Keratinocyte (primary cell): ENCODE results near the gene HK2. TPM values are rescaled to one million over a fixed set of nuclear protein-coding genes. Genes with fewer than 3 reads are reported as not detected.

ENCODE experiments used
- DNase-seq: peaks from one replicate; pipeline ENCODE4 v3.0.0-alpha.2; 2011; ENCODE audit warnings: low read depth, missing footprints, low spot score
- FAIRE-seq: peaks from 2 replicates; lab custom pipeline; 2011; peaks lifted over from hg19 to GRCh38; lab: Jason Lieb, UNC
- H2AFZ ChIP-seq: 2 replicates; pipeline ENCODE4 v1.6.0; 2012; ENCODE audit warnings: low read length, control low read depth, inconsistent platforms; ENCODE audit not compliant: control insufficient read depth
- H3K27ac ChIP-seq: 2 replicates; pipeline ENCODE4 v1.5.1; 2011; ENCODE audit warnings: low read length; ENCODE audit not compliant: control insufficient read depth, insufficient read depth
- H3K27me3 ChIP-seq: 3 replicates; pipeline ENCODE4 v1.6.0; 2011; ENCODE audit warnings: low read length; ENCODE audit not compliant: control insufficient read depth, insufficient read depth; ENCODE audit errors: extremely low read depth
- H3K36me3 ChIP-seq, 2 experiments: 2 replicates in 1 of 2; 3 replicates in 1 of 2; pipeline ENCODE4 v1.5.1; 2011; ENCODE audit warnings: low read length in 2 of 2, mild to moderate bottlenecking in 1 of 2; ENCODE audit not compliant: control insufficient read depth in 2 of 2, insufficient read depth in 2 of 2; ENCODE audit errors: extremely low read depth in 1 of 2
- H3K4me1 ChIP-seq: 3 replicates; pipeline ENCODE4 v1.5.1; 2011; ENCODE audit warnings: low read length; ENCODE audit not compliant: control insufficient read depth, insufficient read depth; ENCODE audit errors: extremely low read depth
- H3K4me2 ChIP-seq: 3 replicates; pipeline ENCODE4 v1.6.0; 2011; ENCODE audit warnings: low read depth, low read length; ENCODE audit not compliant: control insufficient read depth, insufficient read depth; ENCODE audit errors: extremely low read depth
- H3K4me3 ChIP-seq, 3 experiments: fragments of 200-600 bp in 1 of 3; sonication (generic) in 1 of 3; 2 replicates in 2 of 3; 3 replicates in 1 of 3; pipeline ENCODE4 v1.5.1; 2011 to 2016; ENCODE audit warnings: low read length in 3 of 3, mild to moderate bottlenecking in 3 of 3, control low read depth in 2 of 3, inconsistent platforms in 1 of 3, low read depth in 1 of 3, mixed read lengths in 1 of 3, mixed run types in 1 of 3, moderate library complexity in 1 of 3; ENCODE audit not compliant: control insufficient read depth in 2 of 3, insufficient read depth in 2 of 3; ENCODE audit errors: extremely low read depth in 1 of 3
- H3K79me2 ChIP-seq: 2 replicates; pipeline ENCODE4 v1.6.0; 2012; ENCODE audit warnings: low read length; ENCODE audit not compliant: control insufficient read depth, insufficient read depth
- H3K9ac ChIP-seq: 3 replicates; pipeline ENCODE4 v1.6.0; 2011; ENCODE audit warnings: low read length; ENCODE audit not compliant: control insufficient read depth, insufficient read depth; ENCODE audit errors: extremely low read depth
- H3K9me1 ChIP-seq: 3 replicates; pipeline ENCODE4 v1.6.0; 2011; ENCODE audit warnings: low read length; ENCODE audit not compliant: control insufficient read depth, insufficient read depth; ENCODE audit errors: extremely low read depth
- H3K9me3 ChIP-seq: 2 replicates; pipeline ENCODE4 v1.5.1; 2012; ENCODE audit warnings: low read depth, low read length; ENCODE audit not compliant: control insufficient read depth
- H4K20me1 ChIP-seq: 3 replicates; pipeline ENCODE4 v1.6.0; 2011; ENCODE audit warnings: low read length; ENCODE audit not compliant: control insufficient read depth, insufficient read depth; ENCODE audit errors: extremely low read depth
- CTCF ChIP-seq, 3 experiments: IDR thresholded peaks in 1 of 3; conservative IDR thresholded peaks in 1 of 3; optimal IDR thresholded peaks in 1 of 3; 2 replicates in 2 of 3; 3 replicates in 1 of 3; pipeline versions ENCODE3 to v1.5.1; 2011; ENCODE audit warnings: low read length in 3 of 3, mild to moderate bottlenecking in 3 of 3, moderate library complexity in 2 of 3, control low read depth in 1 of 3, inconsistent platforms in 1 of 3; ENCODE audit not compliant: insufficient read depth in 2 of 3; ENCODE audit errors: extremely low read depth in 1 of 3
- EZH2 ChIP-seq: IDR thresholded peaks from one replicate; pipeline ENCODE4 v1.6.1; 2012; ENCODE audit warnings: inconsistent platforms, mild to moderate bottlenecking, low read length, moderate library complexity
- dilution Hi-C: fragments of 300-500 bp; cut with MboI; formaldehyde crosslinking; loops from one replicate; pipeline ENCODE4 v1.7.0; 2020; ENCODE audit warnings: low sequenced_read_pairs; ENCODE audit not compliant: extremely low pct_ligation_motif_present
- polyA plus RNA-seq, 5 experiments: library from polyadenylated mRNA; depleted of rRNA in 3 of 5; stranded (reverse) in 3 of 5; stranded (forward) in 1 of 5; unstranded in 1 of 5; fragments of >200 nt; gene quantifications; 1 replicate in 1 of 5; 2 replicates in 3 of 5; 3 replicates in 1 of 5; pipeline versions ENCODE4 v1.2.1 to v1.2.3, GENCODE V29; 2011 to 2012; ENCODE audit warnings: missing spikeins in 2 of 5, low read depth in 1 of 5, low replicate concordance in 1 of 5

Gene HK2
- polyA plus RNA-seq, 1 donor (not counting 4 experiments of a cell fraction or from before 2014, with no cell fraction given) = 27.1 TPM

GRCh38 chr2:74873012-74873665 lies 39.2 kb downstream of the HK2 start:
- no peak overlapping the region for H2AFZ ChIP-seq
- no peak for DNase-seq
- dilution Hi-C loops = loop anchor here (25.0 kb wide), 1 partner anchor 136 kb away; no protein-coding TSS in a partner anchor
- no peak overlapping the region for H3K4me2 ChIP-seq
- H3K4me1 ChIP-seq = no peaks in the 10 kb centered on the region
- no peaks in the 10 kb centered on the region for H3K27me3 ChIP-seq
- no peak overlapping the region for H3K27ac ChIP-seq
- peaks cover 12% of the 10 kb centered on the region for H3K79me2 ChIP-seq
- H3K4me3 ChIP-seq = no peak overlapping the region
- TF ChIP-seq EZH2 = no peak
- no peak for TF ChIP-seq CTCF (optimal IDR thresholded peaks at IDR 0.05 in 1 of 3, IDR thresholded peaks at IDR 0.05 in 1 of 3, conservative IDR thresholded peaks at IDR 0.05 in 1 of 3; ENCODE audit: extremely low read depth in 1 of 3, insufficient read depth in 2 of 3, low read length in 3 of 3)
- FAIRE-seq = no peak
- H3K36me3 ChIP-seq = peaks cover 19 to 37% of the 10 kb centered on the region in 2 experiments
- H3K9ac ChIP-seq = no peak overlapping the region
- H3K9me3 ChIP-seq = no peaks in the 10 kb centered on the region
- H3K9me1 ChIP-seq = no peaks in the 10 kb centered on the region
- no peaks in the 10 kb centered on the region for H4K20me1 ChIP-seq

GRCh38 chr2:74873678-74874640 lies 40.0 kb downstream of the HK2 start:
- Histone ChIP-seq H3K27me3 (no peaks in the 10 kb centered on the region), H4K20me1 (no peaks in the 10 kb centered on the region), H3K79me2 (peaks cover 10% of the 10 kb centered on the region), H3K4me3 (no peak overlapping the region), H3K36me3 (peaks cover 22 to 40% of the 10 kb centered on the region in 2 experiments), H3K9ac (no peak overlapping the region), H2AFZ (no peak overlapping the region), H3K9me1 (no peaks in the 10 kb centered on the region), H3K4me1 (no peaks in the 10 kb centered on the region), H3K27ac (no peak overlapping the region), H3K9me3 (no peaks in the 10 kb centered on the region), H3K4me2 (no peak overlapping the region)
- FAIRE-seq = no peak
- TF ChIP-seq EZH2 = no peak
- no peak for TF ChIP-seq CTCF (optimal IDR thresholded peaks at IDR 0.05 in 1 of 3, IDR thresholded peaks at IDR 0.05 in 1 of 3, conservative IDR thresholded peaks at IDR 0.05 in 1 of 3; ENCODE audit: extremely low read depth in 1 of 3, insufficient read depth in 2 of 3, low read length in 3 of 3)
- dilution Hi-C loops = loop anchor here (25.0 kb wide), 1 partner anchor 137 kb away; no protein-coding TSS in a partner anchor
- no peak for DNase-seq
